ENCODE data around the gene KRT14.
"Not testable (repeated sequence)": the region's sequence is repeated elsewhere in the genome, so short reads cannot be mapped to it uniquely, and the experiment has no call there.

KRT14 gene

GRCh38 chr17:41625602-41626001, 38.9 kb upstream of the KRT14 start:
- DNase-seq (ENCODE audit: extremely low spot score): no peak
- ChIA-PET CTCF (interaction anchor here (1.4 kb wide), 1 partner anchor 37 kb away, joined by 4 read pairs; no protein-coding TSS in a partner anchor), POLR2A (no interaction called here)
- no peak for TF ChIP-seq CTCF (IDR thresholded peaks at IDR 0.05; ENCODE audit: control extremely low read depth, extremely low read depth, low read depth, missing control alignments)

DNA sequence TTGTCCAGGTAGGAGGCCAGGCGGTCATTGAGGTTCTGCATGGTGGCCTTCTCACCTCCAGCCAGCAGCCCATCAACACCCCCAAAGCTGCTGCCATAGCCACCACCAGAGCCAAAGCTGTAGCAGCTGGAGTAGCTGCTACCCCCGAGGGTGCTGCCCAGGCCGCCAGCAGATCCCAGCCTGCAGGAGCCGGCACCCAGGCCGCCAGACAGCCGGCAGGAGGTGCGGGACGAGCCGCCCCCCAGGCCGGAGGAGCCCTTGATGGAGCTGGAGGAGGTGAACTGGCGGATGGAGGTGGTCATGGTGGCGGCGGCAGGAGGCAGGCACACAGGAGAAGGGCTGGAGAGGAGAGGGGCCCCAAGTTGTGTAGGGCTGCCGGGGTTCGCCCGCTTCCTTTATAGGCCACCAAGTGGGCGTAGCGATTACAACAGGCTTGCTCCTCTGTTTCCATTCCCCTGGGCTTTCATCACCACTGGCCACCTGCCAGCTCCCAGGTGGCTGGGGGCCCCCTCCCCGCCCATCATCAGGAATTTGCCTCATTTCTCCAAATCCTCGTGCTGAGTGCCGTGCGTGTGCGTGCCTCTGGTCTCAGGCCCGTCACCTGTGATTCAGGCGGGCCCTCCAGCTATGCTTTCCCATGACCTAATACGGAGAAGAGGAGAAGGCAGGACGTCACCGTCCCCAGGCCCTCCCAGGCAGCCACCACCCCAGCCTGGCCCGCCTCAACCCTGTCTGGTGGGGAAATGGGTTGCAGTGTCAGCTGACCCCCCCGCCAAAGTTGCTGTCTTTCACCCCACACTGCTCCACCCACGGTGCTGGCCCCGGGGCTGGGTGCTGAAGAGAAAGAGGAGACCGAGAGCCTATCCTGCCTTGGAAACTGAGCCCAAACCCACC, 37.8 kb upstream of the KRT14 start, which contains the start of gene KRT17:
KRT17 (minus strand) TSS at position 368 of the 894 bp plus-strand sequence; CDS start at position 302, 66 bp downstream.
- no peak for DNase-seq (ENCODE audit: extremely low spot score)
- POLR2A ChIA-PET: no interaction called here
- no peak for TF ChIP-seq CTCF (IDR thresholded peaks at IDR 0.05; ENCODE audit: control extremely low read depth, extremely low read depth, low read depth, missing control alignments)
- CTCF ChIA-PET: interaction anchor here (0.9 kb wide), 1 partner anchor 24 kb away, joined by 4 read pairs; no protein-coding TSS in a partner anchor

DNA sequence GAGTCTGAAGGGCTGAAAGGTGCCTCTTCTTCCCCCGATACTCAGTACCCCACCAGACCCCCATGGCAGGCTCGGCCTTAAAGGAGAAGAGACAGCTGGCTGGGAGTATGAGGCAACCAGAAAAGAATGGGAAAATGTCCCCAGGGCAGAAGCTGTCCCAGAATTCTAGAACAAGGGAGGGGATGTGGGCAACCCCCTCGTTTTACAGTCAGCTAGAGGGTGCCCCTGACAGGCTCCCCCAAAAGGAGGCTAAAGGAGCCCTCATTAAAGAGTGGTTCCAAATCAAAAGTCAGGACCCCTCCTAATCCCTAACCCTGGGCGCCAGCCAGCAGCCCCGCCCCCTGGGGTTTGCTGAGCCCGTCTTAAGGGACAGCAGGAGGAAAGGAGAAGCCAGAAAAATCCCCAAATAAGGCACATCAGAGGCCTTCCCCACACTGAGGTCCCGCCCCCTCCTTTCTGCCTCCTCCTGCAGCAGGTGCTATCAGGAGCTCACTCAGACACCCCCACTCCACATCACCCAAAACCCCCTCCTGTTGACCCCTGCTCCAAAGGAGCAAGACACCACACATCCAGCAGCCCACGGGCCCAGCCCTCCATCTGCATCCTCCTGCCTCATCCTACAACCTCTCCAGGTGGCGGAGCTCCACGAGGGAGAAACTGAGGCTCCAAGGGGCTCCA, 36.6 kb upstream of the KRT14 start:
- CTCF ChIA-PET: interaction anchor here (0.9 to 1.4 kb wide), 2 partner anchors 25 kb away, joined by 4 to 9 read pairs; no protein-coding TSS in a partner anchor

GRCh38 chr17:41622340-41623183, 35.9 kb upstream of the KRT14 start:
- DNase-seq (ENCODE audit: extremely low spot score); POLR2A ChIA-PET: not testable (repeated sequence)
- CTCF ChIA-PET: interaction anchor here (1.4 kb wide), 1 partner anchor 26 kb away, joined by 9 read pairs; no protein-coding TSS in a partner anchor

More for the DNA sequence above, 36.6 kb upstream of the KRT14 start:
- DNase-seq (ENCODE audit: extremely low spot score); POLR2A ChIA-PET: not testable (repeated sequence)

DNA sequence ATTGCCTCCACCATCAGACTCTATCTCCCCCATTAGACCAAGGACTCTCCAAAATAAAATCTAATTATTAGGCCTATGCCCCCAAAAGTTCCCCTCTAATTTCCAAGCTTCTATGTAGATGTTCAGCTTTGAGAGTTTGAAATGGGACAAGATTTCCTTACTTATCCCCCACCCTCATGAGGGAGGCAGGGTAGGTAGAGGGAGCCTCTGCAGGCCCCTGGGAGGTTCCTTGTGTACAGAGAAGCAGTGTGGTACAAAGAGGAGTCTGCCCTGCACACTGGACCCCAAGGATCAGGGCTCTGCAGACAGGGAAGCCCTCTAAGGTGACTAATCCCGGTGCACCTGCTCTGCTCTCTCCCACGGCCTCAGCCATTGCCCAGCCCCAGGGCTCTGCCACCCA, 35.2 kb upstream of the KRT14 start:
- POLR2A ChIA-PET: no interaction called here
- TF ChIP-seq CTCF (IDR thresholded peaks at IDR 0.05; ENCODE audit: control extremely low read depth, extremely low read depth, low read depth, missing control alignments): no peak
- no peak for DNase-seq (ENCODE audit: extremely low spot score)
- CTCF ChIA-PET: interaction anchor here (1.4 kb wide), 1 partner anchor 27 kb away, joined by 9 read pairs; no protein-coding TSS in a partner anchor

DNA sequence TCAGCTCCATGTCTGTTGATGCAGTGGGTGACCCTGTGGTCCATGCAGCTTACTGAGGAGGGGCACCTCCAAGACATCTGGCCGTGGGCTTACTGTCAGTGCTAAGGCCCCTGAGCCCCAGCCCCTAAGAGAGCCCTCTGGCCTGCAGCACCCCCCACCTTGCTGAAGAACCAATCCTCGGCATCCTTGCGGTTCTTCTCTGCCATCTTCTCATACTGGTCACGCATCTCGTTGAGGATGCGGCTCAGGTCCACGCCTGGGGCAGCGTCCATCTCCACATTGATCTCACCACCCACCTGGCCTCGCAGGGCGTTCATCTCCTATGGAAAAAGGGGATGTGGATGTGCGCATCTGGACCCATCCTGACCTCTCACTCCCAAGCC, 34.7 kb upstream of the KRT14 start:
- DNase-seq (ENCODE audit: extremely low spot score); POLR2A ChIA-PET: not testable (repeated sequence)
- CTCF ChIA-PET: interaction anchor here (1.4 kb wide), 1 partner anchor 27 kb away, joined by 6 read pairs; no protein-coding TSS in a partner anchor

- POLR2A ChIA-PET: no interaction called here
- CTCF ChIA-PET: interaction anchor here (1.4 kb wide), 1 partner anchor 28 kb away, joined by 6 read pairs; no protein-coding TSS in a partner anchor
- no peak for TF ChIP-seq CTCF (IDR thresholded peaks at IDR 0.05; ENCODE audit: control extremely low read depth, extremely low read depth, low read depth, missing control alignments)
Observed at GRCh38 chr17:41620583-41621434, 34.1 kb upstream of the KRT14 start.

GRCh38 chr17:41619927-41620582, 33.4 kb upstream of the KRT14 start:
- POLR2A ChIA-PET; DNase-seq (ENCODE audit: extremely low spot score): not testable (repeated sequence)
- CTCF ChIA-PET: interaction anchor here (1.4 kb wide), 1 partner anchor 28 kb away, joined by 6 read pairs; no protein-coding TSS in a partner anchor

More at GRCh38 chr17:41620583-41621434, 34.1 kb upstream of the KRT14 start:
- no peak for DNase-seq (ENCODE audit: extremely low spot score)
